Hematopoietic multipotent progenitor cell treated with erythropoietin and hydrocortisone succinate and interleukin-3 and kit ligand, for 8 days (in vitro differentiated cells): ENCODE results near the gene CERS6.

Experiments used
- DNase-seq: peaks from one replicate; pipeline ENCODE4 v3.0.0-alpha.2; 2015

The CERS6 gene

GRCh38 chr2:168536925-168537466, 80.9 kb downstream of the CERS6 start:
- no peak for DNase-seq

- DNase-seq, result no peak
These were observed 82.1 kb downstream of the CERS6 start for GRCh38 chr2:168538133-168538532.

GRCh38 chr2:168538534-168538933, 82.5 kb downstream of the CERS6 start:
- no peak for DNase-seq

GRCh38 chr2:168539945-168540344, 83.9 kb downstream of the CERS6 start:
- no peak for DNase-seq

- no peak for DNase-seq
These were observed 85.8 kb downstream of the CERS6 start for GRCh38 chr2:168541858-168542257.

GRCh38 chr2:168543037-168543436, 87.0 kb downstream of the CERS6 start:
- no peak for DNase-seq

- DNase-seq, result no peak
These were observed 87.9 kb downstream of the CERS6 start for GRCh38 chr2:168543935-168544334.

GRCh38 chr2:168545439-168546082, 89.5 kb downstream of the CERS6 start:
- DNase-seq, result no peak

- DNase-seq, result no peak
These were observed 94.6 kb downstream of the CERS6 start for GRCh38 chr2:168550670-168551069.

- no peak for DNase-seq
These were observed 96.4 kb downstream of the CERS6 start for GRCh38 chr2:168552450-168552856.

GRCh38 chr2:168555283-168555682, 99.2 kb downstream of the CERS6 start:
- DNase-seq, result no peak

GRCh38 chr2:168559187-168559586, 103.1 kb downstream of the CERS6 start:
- no peak for DNase-seq

GRCh38 chr2:168560817-168561499, 104.9 kb downstream of the CERS6 start:
- DNase-seq, result no peak

- no peak for DNase-seq
These were observed 105.9 kb downstream of the CERS6 start for GRCh38 chr2:168561991-168562390.

- no peak for DNase-seq
These were observed 106.9 kb downstream of the CERS6 start for GRCh38 chr2:168562971-168563370.

GRCh38 chr2:168564641-168565040, 108.6 kb downstream of the CERS6 start:
- no peak for DNase-seq

GRCh38 chr2:168565112-168565511, 109.0 kb downstream of the CERS6 start:
- DNase-seq, result no peak

GRCh38 chr2:168565512-168565911, 109.4 kb downstream of the CERS6 start:
- no peak for DNase-seq

GRCh38 chr2:168566974-168567665, 111.0 kb downstream of the CERS6 start:
- no peak for DNase-seq

GRCh38 chr2:168567836-168568235, 111.8 kb downstream of the CERS6 start:
- DNase-seq, result no peak

- no peak for DNase-seq
These were observed 112.6 kb downstream of the CERS6 start for GRCh38 chr2:168568476-168569267.

GRCh38 chr2:168571061-168571460, 115.0 kb downstream of the CERS6 start:
- DNase-seq, result no peak
